GM23338 (cell line): Measurements from ENCODE around the gene IMMP2L.

Experiments
- CREB1 ChIP-seq: fragments of 250-450 bp; sonication (Bioruptor Pico); IDR thresholded peaks from 2 replicates; pipeline ENCODE4 v1.5.0; 2020; ENCODE audit warnings: low read depth, mild to moderate bottlenecking, moderate library complexity
- EZH2 ChIP-seq: fragments of 200-600 bp; sonication (generic); IDR thresholded peaks from one replicate; pipeline ENCODE4 v1.8.0; 2017; ENCODE audit warnings: antibody characterized with exemption, mild to moderate bottlenecking, low read depth; ENCODE audit not compliant: unreplicated experiment
- EZH2phosphoT487 ChIP-seq: fragments of 200-600 bp; sonication (generic); IDR thresholded peaks from one replicate; pipeline ENCODE4 v1.8.1; 2018; ENCODE audit warnings: antibody characterized with exemption; ENCODE audit not compliant: unreplicated experiment
- JUNB ChIP-seq: IDR thresholded peaks from one replicate; pipeline ENCODE4 v1.6.1; 2016; ENCODE audit warnings: antibody characterized with exemption; ENCODE audit not compliant: unreplicated experiment
- POLR2AphosphoS5 ChIP-seq: IDR thresholded peaks from 2 replicates; pipeline ENCODE4 v1.6.1; 2016; ENCODE audit warnings: antibody characterized with exemption, low read depth
- REST ChIP-seq: IDR thresholded peaks from one replicate; pipeline ENCODE4 v1.6.1; 2018; ENCODE audit warnings: antibody characterized with exemption; ENCODE audit not compliant: unreplicated experiment
- STAT1 ChIP-seq: IDR thresholded peaks from one replicate; pipeline ENCODE4 v1.6.1; 2016; ENCODE audit warnings: antibody characterized with exemption; ENCODE audit not compliant: unreplicated experiment
- ZNF114 ChIP-seq: fragments of 250-450 bp; sonication (Bioruptor Pico); IDR thresholded peaks from 2 replicates; pipeline ENCODE4 v1.5.0; 2020; ENCODE audit warnings: mild to moderate bottlenecking, moderate library complexity
- ZNF331 ChIP-seq: fragments of 250-450 bp; sonication (Bioruptor Pico); IDR thresholded peaks from 2 replicates; pipeline ENCODE4 v1.5.0; 2020; ENCODE audit warnings: low read depth, mild to moderate bottlenecking, moderate library complexity
- TF ChIP-seq, protein P1 (sequence below), 2 experiments: fragments of 200-600 bp in 1 of 2; sonication (generic) in 1 of 2; conservative IDR thresholded peaks; 2 replicates each; pipeline versions ENCODE4 v1.5.1 to v1.6.1; 2016 to 2017; ENCODE audit warnings: antibody characterized with exemption in 2 of 2, low read depth in 2 of 2, mild to moderate bottlenecking in 2 of 2, moderate library complexity in 1 of 2
- TF ChIP-seq, protein P2 (sequence below): fragments of 250-450 bp; sonication (Bioruptor Pico); IDR thresholded peaks from 2 replicates; pipeline ENCODE4 v1.5.0; 2020; ENCODE audit warnings: mild to moderate bottlenecking, moderate library complexity
- TF ChIP-seq, protein P3 (sequence below): IDR thresholded peaks from 2 replicates; pipeline ENCODE4 v1.6.1; 2016; ENCODE audit warnings: antibody characterized with exemption

DNA sequence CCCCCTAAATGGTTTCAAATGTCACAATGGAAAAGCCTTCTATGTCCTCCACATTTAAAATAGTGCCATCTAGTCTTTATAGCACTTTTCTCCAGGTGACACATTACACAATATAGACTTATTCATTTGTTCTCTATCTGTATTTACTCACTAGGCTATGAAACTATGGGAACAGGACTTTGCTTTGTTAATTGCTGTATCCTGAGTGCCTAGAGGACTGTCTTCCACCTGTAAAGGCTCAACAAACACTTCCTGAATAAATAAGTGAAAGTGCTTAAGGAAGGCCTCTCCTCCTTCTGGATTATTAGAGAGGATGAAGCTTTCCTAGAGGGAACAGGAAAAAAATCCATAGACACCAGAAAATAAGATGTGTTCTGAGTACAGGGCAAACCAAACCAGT lies 868.9 kb downstream of the IMMP2L start:
- TF ChIP-seq, protein P1, sequence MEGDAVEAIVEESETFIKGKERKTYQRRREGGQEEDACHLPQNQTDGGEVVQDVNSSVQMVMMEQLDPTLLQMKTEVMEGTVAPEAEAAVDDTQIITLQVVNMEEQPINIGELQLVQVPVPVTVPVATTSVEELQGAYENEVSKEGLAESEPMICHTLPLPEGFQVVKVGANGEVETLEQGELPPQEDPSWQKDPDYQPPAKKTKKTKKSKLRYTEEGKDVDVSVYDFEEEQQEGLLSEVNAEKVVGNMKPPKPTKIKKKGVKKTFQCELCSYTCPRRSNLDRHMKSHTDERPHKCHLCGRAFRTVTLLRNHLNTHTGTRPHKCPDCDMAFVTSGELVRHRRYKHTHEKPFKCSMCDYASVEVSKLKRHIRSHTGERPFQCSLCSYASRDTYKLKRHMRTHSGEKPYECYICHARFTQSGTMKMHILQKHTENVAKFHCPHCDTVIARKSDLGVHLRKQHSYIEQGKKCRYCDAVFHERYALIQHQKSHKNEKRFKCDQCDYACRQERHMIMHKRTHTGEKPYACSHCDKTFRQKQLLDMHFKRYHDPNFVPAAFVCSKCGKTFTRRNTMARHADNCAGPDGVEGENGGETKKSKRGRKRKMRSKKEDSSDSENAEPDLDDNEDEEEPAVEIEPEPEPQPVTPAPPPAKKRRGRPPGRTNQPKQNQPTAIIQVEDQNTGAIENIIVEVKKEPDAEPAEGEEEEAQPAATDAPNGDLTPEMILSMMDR (conservative IDR thresholded peaks at IDR 0.05; ENCODE audit: low read depth in 2 of 2): no peak
- TF ChIP-seq REST (no peak), EZH2 (no peak), EZH2phosphoT487 (no peak), CREB1 (no peak), POLR2AphosphoS5 (no peak), JUNB (no peak), ZNF331 (CRISPR knock-in tag) (no peak), STAT1 (no peak), ZNF114 (no peak)
- TF ChIP-seq, protein P2, sequence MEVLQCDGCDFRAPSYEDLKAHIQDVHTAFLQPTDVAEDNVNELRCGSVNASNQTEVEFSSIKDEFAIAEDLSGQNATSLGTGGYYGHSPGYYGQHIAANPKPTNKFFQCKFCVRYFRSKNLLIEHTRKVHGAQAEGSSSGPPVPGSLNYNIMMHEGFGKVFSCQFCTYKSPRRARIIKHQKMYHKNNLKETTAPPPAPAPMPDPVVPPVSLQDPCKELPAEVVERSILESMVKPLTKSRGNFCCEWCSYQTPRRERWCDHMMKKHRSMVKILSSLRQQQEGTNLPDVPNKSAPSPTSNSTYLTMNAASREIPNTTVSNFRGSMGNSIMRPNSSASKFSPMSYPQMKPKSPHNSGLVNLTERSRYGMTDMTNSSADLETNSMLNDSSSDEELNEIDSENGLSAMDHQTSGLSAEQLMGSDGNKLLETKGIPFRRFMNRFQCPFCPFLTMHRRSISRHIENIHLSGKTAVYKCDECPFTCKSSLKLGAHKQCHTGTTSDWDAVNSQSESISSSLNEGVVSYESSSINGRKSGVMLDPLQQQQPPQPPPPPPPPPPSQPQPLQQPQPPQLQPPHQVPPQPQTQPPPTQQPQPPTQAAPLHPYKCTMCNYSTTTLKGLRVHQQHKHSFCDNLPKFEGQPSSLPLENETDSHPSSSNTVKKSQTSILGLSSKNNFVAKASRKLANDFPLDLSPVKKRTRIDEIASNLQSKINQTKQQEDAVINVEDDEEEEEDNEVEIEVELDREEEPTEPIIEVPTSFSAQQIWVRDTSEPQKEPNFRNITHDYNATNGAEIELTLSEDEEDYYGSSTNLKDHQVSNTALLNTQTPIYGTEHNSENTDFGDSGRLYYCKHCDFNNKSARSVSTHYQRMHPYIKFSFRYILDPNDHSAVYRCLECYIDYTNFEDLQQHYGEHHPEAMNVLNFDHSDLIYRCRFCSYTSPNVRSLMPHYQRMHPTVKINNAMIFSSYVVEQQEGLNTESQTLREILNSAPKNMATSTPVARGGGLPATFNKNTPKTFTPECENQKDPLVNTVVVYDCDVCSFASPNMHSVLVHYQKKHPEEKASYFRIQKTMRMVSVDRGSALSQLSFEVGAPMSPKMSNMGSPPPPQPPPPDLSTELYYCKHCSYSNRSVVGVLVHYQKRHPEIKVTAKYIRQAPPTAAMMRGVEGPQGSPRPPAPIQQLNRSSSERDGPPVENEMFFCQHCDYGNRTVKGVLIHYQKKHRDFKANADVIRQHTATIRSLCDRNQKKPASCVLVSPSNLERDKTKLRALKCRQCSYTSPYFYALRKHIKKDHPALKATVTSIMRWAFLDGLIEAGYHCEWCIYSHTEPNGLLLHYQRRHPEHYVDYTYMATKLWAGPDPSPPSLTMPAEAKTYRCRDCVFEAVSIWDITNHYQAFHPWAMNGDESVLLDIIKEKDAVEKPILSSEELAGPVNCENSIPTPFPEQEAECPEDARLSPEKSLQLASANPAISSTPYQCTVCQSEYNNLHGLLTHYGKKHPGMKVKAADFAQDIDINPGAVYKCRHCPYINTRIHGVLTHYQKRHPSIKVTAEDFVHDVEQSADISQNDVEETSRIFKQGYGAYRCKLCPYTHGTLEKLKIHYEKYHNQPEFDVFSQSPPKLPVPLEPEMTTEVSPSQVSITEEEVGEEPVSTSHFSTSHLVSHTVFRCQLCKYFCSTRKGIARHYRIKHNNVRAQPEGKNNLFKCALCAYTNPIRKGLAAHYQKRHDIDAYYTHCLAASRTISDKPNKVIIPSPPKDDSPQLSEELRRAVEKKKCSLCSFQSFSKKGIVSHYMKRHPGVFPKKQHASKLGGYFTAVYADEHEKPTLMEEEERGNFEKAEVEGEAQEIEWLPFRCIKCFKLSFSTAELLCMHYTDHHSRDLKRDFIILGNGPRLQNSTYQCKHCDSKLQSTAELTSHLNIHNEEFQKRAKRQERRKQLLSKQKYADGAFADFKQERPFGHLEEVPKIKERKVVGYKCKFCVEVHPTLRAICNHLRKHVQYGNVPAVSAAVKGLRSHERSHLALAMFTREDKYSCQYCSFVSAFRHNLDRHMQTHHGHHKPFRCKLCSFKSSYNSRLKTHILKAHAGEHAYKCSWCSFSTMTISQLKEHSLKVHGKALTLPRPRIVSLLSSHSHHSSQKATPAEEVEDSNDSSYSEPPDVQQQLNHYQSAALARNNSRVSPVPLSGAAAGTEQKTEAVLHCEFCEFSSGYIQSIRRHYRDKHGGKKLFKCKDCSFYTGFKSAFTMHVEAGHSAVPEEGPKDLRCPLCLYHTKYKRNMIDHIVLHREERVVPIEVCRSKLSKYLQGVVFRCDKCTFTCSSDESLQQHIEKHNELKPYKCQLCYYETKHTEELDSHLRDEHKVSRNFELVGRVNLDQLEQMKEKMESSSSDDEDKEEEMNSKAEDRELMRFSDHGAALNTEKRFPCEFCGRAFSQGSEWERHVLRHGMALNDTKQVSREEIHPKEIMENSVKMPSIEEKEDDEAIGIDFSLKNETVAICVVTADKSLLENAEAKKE (CRISPR knock-in tag): no peak
- TF ChIP-seq, protein P3, sequence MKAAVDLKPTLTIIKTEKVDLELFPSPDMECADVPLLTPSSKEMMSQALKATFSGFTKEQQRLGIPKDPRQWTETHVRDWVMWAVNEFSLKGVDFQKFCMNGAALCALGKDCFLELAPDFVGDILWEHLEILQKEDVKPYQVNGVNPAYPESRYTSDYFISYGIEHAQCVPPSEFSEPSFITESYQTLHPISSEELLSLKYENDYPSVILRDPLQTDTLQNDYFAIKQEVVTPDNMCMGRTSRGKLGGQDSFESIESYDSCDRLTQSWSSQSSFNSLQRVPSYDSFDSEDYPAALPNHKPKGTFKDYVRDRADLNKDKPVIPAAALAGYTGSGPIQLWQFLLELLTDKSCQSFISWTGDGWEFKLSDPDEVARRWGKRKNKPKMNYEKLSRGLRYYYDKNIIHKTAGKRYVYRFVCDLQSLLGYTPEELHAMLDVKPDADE: no peak
